H1 (cell line): ENCODE measurements around the gene EMP2. TPM values are rescaled to one million over a fixed set of nuclear protein-coding genes. Genes with fewer than 3 reads are reported as not detected.

ENCODE experiments used
- CTCF ChIA-PET: fragments of 300-600 bp; sonication (Branson Sonifier 250); formaldehyde crosslinking; loops from one replicate; lab custom pipeline; 2021; ENCODE audit not compliant: partially characterized antibody; lab: Charles Lee
- POLR2A ChIA-PET: fragments of 300-600 bp; sonication (Branson Sonifier 250); formaldehyde crosslinking; loops from one replicate; lab custom pipeline; 2021; ENCODE audit warnings: inconsistent platforms; ENCODE audit not compliant: partially characterized antibody; lab: Charles Lee
- DNase-seq, 2 experiments: peaks; one replicate each; pipeline versions ENCODE4 v3.0.0 to v3.0.0-alpha.2; 2010 to 2022; ENCODE audit warnings: low spot score in 2 of 2, low read depth in 1 of 2, mixed read lengths in 1 of 2
- FAIRE-seq: peaks from 2 replicates; lab custom pipeline; 2011; peaks lifted over from hg19 to GRCh38; lab: Jason Lieb, UNC
- H2AFZ ChIP-seq: 2 replicates; pipeline ENCODE4 v1.8.1; 2012; ENCODE audit warnings: low read length, inconsistent platforms
- H2AK5ac ChIP-seq: 2 replicates; pipeline ENCODE4 v1.6.1; 2013; ENCODE audit warnings: low read depth, low read length
- H2BK120ac ChIP-seq: replicated peaks from 2 replicates; pipeline ENCODE3; 2013; ENCODE audit warnings: low read depth, low read length, inconsistent platforms
- H2BK12ac ChIP-seq: 2 replicates; pipeline ENCODE4 v1.6.1; 2013; ENCODE audit warnings: low read depth, low read length
- H2BK15ac ChIP-seq: 2 replicates; pipeline ENCODE4 v1.6.1; 2013; ENCODE audit warnings: low read length
- H2BK20ac ChIP-seq: 2 replicates; pipeline ENCODE4 v1.6.1; 2013; ENCODE audit warnings: low read length
- H2BK5ac ChIP-seq: 2 replicates; pipeline ENCODE4 v1.6.1; 2013; ENCODE audit warnings: low read depth, low read length
- H3K14ac ChIP-seq: 2 replicates; pipeline ENCODE4 v1.6.1; 2013; ENCODE audit warnings: inconsistent platforms; ENCODE audit not compliant: insufficient read length
- H3K18ac ChIP-seq: 2 replicates; pipeline ENCODE4 v1.6.1; 2013; ENCODE audit warnings: low read length; ENCODE audit errors: extremely low read depth
- H3K23ac ChIP-seq: 2 replicates; pipeline ENCODE4 v1.6.1; 2013; ENCODE audit warnings: inconsistent platforms; ENCODE audit not compliant: insufficient read length
- H3K23me2 ChIP-seq: 2 replicates; pipeline ENCODE4 v1.6.1; 2013; ENCODE audit warnings: low read depth, low read length
- H3K27ac ChIP-seq: 2 replicates; pipeline ENCODE4 v1.6.1; 2011; ENCODE audit warnings: low read depth, low read length, inconsistent platforms
- H3K27me3 ChIP-seq, 4 experiments: replicated peaks in 1 of 4; 1 replicate in 1 of 4; 2 replicates in 3 of 4; pipeline versions ENCODE4 v1.6.1 to v1.8.1; 2011 to 2013; ENCODE audit warnings: low read length in 3 of 4, mild to moderate bottlenecking in 3 of 4, inconsistent platforms in 2 of 4, mixed read lengths in 2 of 4, moderate library complexity in 1 of 4; ENCODE audit not compliant: control insufficient read depth in 3 of 4, insufficient read depth in 3 of 4; ENCODE audit errors: extremely low read depth in 1 of 4
- H3K36me3 ChIP-seq, 4 experiments: 2 replicates each; pipeline versions ENCODE4 v1.6.1 to v1.8.1; 2011 to 2013; ENCODE audit warnings: mild to moderate bottlenecking in 4 of 4, low read length in 3 of 4, moderate library complexity in 2 of 4, control low read depth in 1 of 4, inconsistent platforms in 1 of 4; ENCODE audit not compliant: insufficient read depth in 4 of 4, control insufficient read depth in 2 of 4
- H3K4ac ChIP-seq: replicated peaks from 2 replicates; pipeline ENCODE3; 2013; ENCODE audit warnings: low read length, low read depth, mixed read lengths, inconsistent platforms; ENCODE audit not compliant: insufficient read length
- H3K4me1 ChIP-seq, 4 experiments: replicated peaks in 1 of 4; 1 replicate in 1 of 4; 2 replicates in 3 of 4; pipeline versions ENCODE4 v1.6.1 to v1.8.1; 2011 to 2013; ENCODE audit warnings: low read length in 3 of 4, inconsistent platforms in 2 of 4, mixed read lengths in 1 of 4; ENCODE audit not compliant: insufficient read depth in 4 of 4, control insufficient read depth in 3 of 4
- H3K4me2 ChIP-seq, 2 experiments: 2 replicates each; pipeline versions ENCODE4 v1.6.1 to v1.8.1; 2011 to 2013; ENCODE audit warnings: low read depth in 2 of 2, low read length in 2 of 2, control low read depth in 1 of 2, inconsistent platforms in 1 of 2, mild to moderate bottlenecking in 1 of 2; ENCODE audit not compliant: insufficient read depth in 1 of 2
- H3K4me3 ChIP-seq, 4 experiments: fragments of 200-600, 300-600 bp in 1 of 4; sonication (generic), shearing (Covaris generic), sonication (Bioruptor Twin) in 1 of 4; 2 replicates each; pipeline versions ENCODE4 v1.5.1 to v1.8.1; 2011 to 2016; ENCODE audit warnings: low read length in 4 of 4, low read depth in 3 of 4, control low read depth in 2 of 4, inconsistent platforms in 2 of 4, mild to moderate bottlenecking in 2 of 4, mixed read lengths in 1 of 4, moderate library complexity in 1 of 4; ENCODE audit not compliant: insufficient read depth in 2 of 4; ENCODE audit errors: extremely low read depth in 1 of 4
- H3K56ac ChIP-seq: replicated peaks from 2 replicates; pipeline ENCODE3; 2013; ENCODE audit warnings: low read depth, mild to moderate bottlenecking, mixed read lengths, low read length, inconsistent platforms; ENCODE audit not compliant: insufficient read length
- H3K79me1 ChIP-seq: 2 replicates; pipeline ENCODE4 v1.6.1; 2013; ENCODE audit warnings: low read depth, low read length, control low read depth
- H3K79me2 ChIP-seq, 2 experiments: 2 replicates each; pipeline versions ENCODE4 v1.6.1 to v1.8.1; 2012 to 2013; ENCODE audit warnings: low read length in 2 of 2, mild to moderate bottlenecking in 2 of 2, inconsistent platforms in 1 of 2; ENCODE audit not compliant: insufficient read depth in 2 of 2, control insufficient read depth in 1 of 2
- H3K9ac ChIP-seq, 4 experiments: replicated peaks in 1 of 4; 1 replicate in 1 of 4; 2 replicates in 3 of 4; pipeline versions ENCODE4 v1.6.1 to v1.8.1; 2011 to 2013; ENCODE audit warnings: low read depth in 3 of 4, low read length in 3 of 4, control low read depth in 2 of 4, mild to moderate bottlenecking in 2 of 4, moderate library complexity in 2 of 4, inconsistent platforms in 1 of 4; ENCODE audit errors: extremely low read depth in 1 of 4
- H3K9me3 ChIP-seq, 2 experiments: 2 replicates each; pipeline versions ENCODE4 v1.6.1 to v1.8.1; 2012 to 2013; ENCODE audit warnings: mild to moderate bottlenecking in 2 of 2, moderate library complexity in 2 of 2, control low read depth in 1 of 2, inconsistent platforms in 1 of 2, low read depth in 1 of 2, low read length in 1 of 2, mixed read lengths in 1 of 2; ENCODE audit not compliant: insufficient read depth in 2 of 2
- H4K20me1 ChIP-seq, 2 experiments: replicated peaks in 1 of 2; 2 replicates each; pipeline versions ENCODE3 to v1.8.1; 2011 to 2013; ENCODE audit warnings: inconsistent platforms in 2 of 2, low read length in 2 of 2, mild to moderate bottlenecking in 1 of 2; ENCODE audit not compliant: insufficient read depth in 2 of 2, control insufficient read depth in 1 of 2
- H4K5ac ChIP-seq: 2 replicates; pipeline ENCODE4 v1.6.1; 2013; ENCODE audit warnings: low read length, low read depth, mixed read lengths, inconsistent platforms; ENCODE audit not compliant: insufficient read length
- H4K8ac ChIP-seq: 2 replicates; pipeline ENCODE4 v1.8.0; 2013; ENCODE audit warnings: mild to moderate bottlenecking, moderate library complexity, low read length, inconsistent platforms; ENCODE audit not compliant: insufficient read depth; ENCODE audit errors: extremely low read depth
- H4K91ac ChIP-seq: replicated peaks from 2 replicates; pipeline ENCODE3; 2013; ENCODE audit warnings: low read length, mixed read lengths, inconsistent platforms; ENCODE audit not compliant: insufficient read length
- BACH1 ChIP-seq: IDR thresholded peaks from 2 replicates; pipeline ENCODE4 v1.6.1; 2012; ENCODE audit warnings: low read length, improper control_type of control experiment
- CBX5 ChIP-seq: fragments of 300-800, 300-1000 bp; sonication (generic); IDR thresholded peaks from 2 replicates; pipeline ENCODE4 v1.7.1; 2016; ENCODE audit warnings: antibody characterized with exemption, low read length, low read depth
- EGR1 ChIP-seq: IDR thresholded peaks from 2 replicates; pipeline ENCODE4 v1.6.1; 2011; ENCODE audit warnings: low read depth, low read length, borderline replicate concordance
- FOSL1 ChIP-seq: IDR thresholded peaks from 2 replicates; pipeline ENCODE4 v1.6.1; 2011; ENCODE audit warnings: mild to moderate bottlenecking, low read depth, low read length, moderate library complexity; ENCODE audit not compliant: insufficient read depth
- HDAC6 ChIP-seq: IDR thresholded peaks from one replicate; pipeline ENCODE4 v1.7.1; 2012; ENCODE audit warnings: low read depth, mild to moderate bottlenecking, inconsistent platforms, low read length, moderate library complexity
- JUND ChIP-seq: IDR thresholded peaks from 2 replicates; pipeline ENCODE4 v1.6.1; 2011; ENCODE audit warnings: mild to moderate bottlenecking, improper control_type of control experiment, low read length
- MAFK ChIP-seq: IDR thresholded peaks from 2 replicates; pipeline ENCODE4 v1.6.1; 2012; ENCODE audit warnings: low read depth, mild to moderate bottlenecking, improper control_type of control experiment, low read length
- POU5F1 ChIP-seq: IDR thresholded peaks from 2 replicates; pipeline ENCODE4 v1.6.1; 2011; ENCODE audit warnings: low read depth, mild to moderate bottlenecking, low read length, moderate library complexity
- TAF1 ChIP-seq: IDR thresholded peaks from 2 replicates; pipeline ENCODE4 v1.6.1; 2011; ENCODE audit warnings: mild to moderate bottlenecking, low read depth, low read length
- YY1 ChIP-seq: IDR thresholded peaks from 2 replicates; pipeline ENCODE4 v1.6.1; 2011; ENCODE audit warnings: low read depth, mild to moderate bottlenecking, low read length
- WGBS, 2 experiments: shearing (Covaris generic) in 1 of 2; methylation state at CpG; one replicate each; pipeline versions ENCODE4 v1.1.6 to v1.1.7; 2013 to 2015; ENCODE audit warnings: low lambda C conversion rate in 2 of 2, mixed read lengths in 2 of 2, inconsistent platforms in 1 of 2, low coverage in 1 of 2, missing lambda C conversion rate in 1 of 2; ENCODE audit not compliant: insufficient replicate concordance in 2 of 2, insufficient coverage in 1 of 2, insufficient read length in 1 of 2; ENCODE audit errors: extremely low coverage in 1 of 2, missing lambda C conversion rate in 1 of 2; 5-methylcytosine and 5-hydroxymethylcytosine counted together
- polyA plus RNA-seq, 7 experiments: library from polyadenylated mRNA; depleted of rRNA in 3 of 7; stranded (reverse) in 5 of 7; unstranded in 2 of 7; fragments of >200 nt in 5 of 7; fragments of 200-250 nt in 2 of 7; gene quantifications; 1 replicate in 5 of 7; 2 replicates in 1 of 7; 4 replicates in 1 of 7; pipeline versions ENCODE4 v1.2.1 to v1.2.3, GENCODE V29; 2011 to 2013; ENCODE audit warnings: missing spikeins in 2 of 7, mixed read lengths in 2 of 7
- total RNA-seq: library from RNA; stranded (reverse); fragmentation: NEBNext Ultra II Directional; extraction: Animal tissue kit (Norgen Biotek cat#: 25700); gene quantifications from 2 replicates; pipeline ENCODE4 v1.2.1, GENCODE V29; 2021
- TF ChIP-seq, protein P1 (sequence below): IDR thresholded peaks from 2 replicates; pipeline ENCODE4 v1.6.1; 2011; ENCODE audit warnings: low read length, improper control_type of control experiment

The EMP2 gene
- total and polyA plus RNA-seq, 2 of the 8 experiments (the other 6 are each of a cell fraction or from before 2014, with no cell fraction given): 22.6 to 23.3 TPM

DNA sequence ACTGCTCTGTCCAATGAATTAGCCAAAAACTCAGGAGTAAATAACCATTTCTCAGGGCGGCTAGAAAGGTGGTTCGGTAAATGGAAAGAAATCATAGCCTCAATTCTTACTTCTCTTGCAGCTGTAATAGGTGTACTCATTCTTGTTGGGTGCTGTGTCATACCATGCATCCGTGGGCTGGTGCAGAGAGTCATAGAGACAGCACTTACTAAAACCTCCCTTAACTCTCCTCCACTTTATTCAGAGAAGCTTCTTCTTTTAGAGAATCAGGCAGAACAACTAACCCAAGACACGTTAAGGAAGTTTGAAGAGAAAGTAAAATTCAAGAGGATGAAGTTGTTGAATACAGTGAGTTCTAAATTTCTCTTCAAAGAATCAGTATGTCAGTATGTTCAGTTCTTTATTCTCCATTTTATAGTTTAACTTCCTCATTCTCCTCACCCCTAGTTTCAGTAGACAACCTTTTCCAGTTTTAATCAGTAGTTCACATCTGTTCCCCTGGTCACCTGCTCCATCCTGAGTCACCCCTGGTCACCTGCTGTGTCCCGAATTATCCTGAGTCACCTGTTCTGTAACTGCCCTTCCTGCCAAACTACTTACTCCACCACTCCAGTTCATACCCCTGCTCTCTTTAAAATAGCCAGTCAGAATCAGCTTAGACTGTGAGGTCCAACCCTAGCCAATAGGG, 85.9 kb downstream of the EMP2 start:
- Histone ChIP-seq H3K14ac (no peak overlapping the region), H3K4me3 (no peak overlapping the region), H3K36me3 (no peaks in the 10 kb centered on the region), H4K5ac (no peak overlapping the region), H3K27ac (no peak overlapping the region), H2AFZ (no peak overlapping the region), H3K27me3 (no peaks in the 10 kb centered on the region), H3K9me3 (no peaks in the 10 kb centered on the region), H3K79me2 (no peaks in the 10 kb centered on the region), H3K4me1 (peaks cover 0 to 7% (median 0%) of the 10 kb centered on the region in 4 experiments; a peak in 1 of 7 replicates), H3K9ac (no peak overlapping the region), H3K23ac (no peak overlapping the region), H2BK12ac (no peak overlapping the region), H2BK20ac (no peak overlapping the region), H3K4me2 (no peak overlapping the region), H2BK15ac (no peak overlapping the region), H3K18ac (no peak overlapping the region), H4K20me1 (no peaks in the 10 kb centered on the region), H2BK5ac (no peak overlapping the region), H2BK120ac (no peak overlapping the region), H2AK5ac (no peak overlapping the region), H4K91ac (no peak overlapping the region), H4K8ac (no peak overlapping the region), H3K56ac (no peak overlapping the region), H3K79me1 (no peaks in the 10 kb centered on the region), H3K4ac (no peak overlapping the region), H3K23me2 (no peaks in the 10 kb centered on the region)
- no peak for DNase-seq
- ChIA-PET CTCF (interaction anchor here (0.8 to 1.3 kb wide), 3 partner anchors 10 to 32 kb away, joined by 3 to 5 read pairs (median 4); no protein-coding TSS in a partner anchor), POLR2A (no interaction called here)
- TF ChIP-seq MAFK (peak; percentile 62; the same call in 1 of the 2 replicates), FOSL1 (no peak), POU5F1 (no peak), EGR1 (no peak), BACH1 (peak; percentile 94), CBX5 (no peak), YY1 (no peak), JUND (no peak), TAF1 (no peak), HDAC6 (no peak)
- TF ChIP-seq, protein P1, sequence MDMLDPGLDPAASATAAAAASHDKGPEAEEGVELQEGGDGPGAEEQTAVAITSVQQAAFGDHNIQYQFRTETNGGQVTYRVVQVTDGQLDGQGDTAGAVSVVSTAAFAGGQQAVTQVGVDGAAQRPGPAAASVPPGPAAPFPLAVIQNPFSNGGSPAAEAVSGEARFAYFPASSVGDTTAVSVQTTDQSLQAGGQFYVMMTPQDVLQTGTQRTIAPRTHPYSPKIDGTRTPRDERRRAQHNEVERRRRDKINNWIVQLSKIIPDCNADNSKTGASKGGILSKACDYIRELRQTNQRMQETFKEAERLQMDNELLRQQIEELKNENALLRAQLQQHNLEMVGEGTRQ: no peak
- no peak for FAIRE-seq
- 68% methylated on average over 5 of the region's 5 CpGs; no CpG with 5 or more reads in 1 of the 2 experiments for whole genome bisulfite sequencing, 2 experiments
